IgD-negative memory B cell (primary cell): ENCODE data around the gene DDIT4. TPM values are rescaled to one million over a fixed set of nuclear protein-coding genes. Genes with fewer than 3 reads are reported as not detected.
"Not testable (repeated sequence)": the region's sequence is repeated elsewhere in the genome, so short reads cannot be mapped to it uniquely, and the experiment has no call there.

ENCODE experiments used
- H3K27ac Mint-ChIP-seq, 3 donors: one replicate each; pipeline ENCODE4 v1.8.0; 2020 to 2022; ENCODE audit warnings: mild to moderate bottlenecking in 3 of 3, mixed read lengths in 3 of 3, moderate library complexity in 1 of 3
- H3K27me3 Mint-ChIP-seq: one replicate; pipeline ENCODE4 v1.8.0; 2021; ENCODE audit warnings: mixed read lengths
- H3K36me3 Mint-ChIP-seq: one replicate; pipeline ENCODE4 v1.8.0; 2020; ENCODE audit warnings: mild to moderate bottlenecking, mixed read lengths
- H3K4me1 Mint-ChIP-seq, 3 donors: one replicate each; pipeline ENCODE4 v1.8.0; 2020 to 2022; ENCODE audit warnings: mixed read lengths in 3 of 3, mild to moderate bottlenecking in 1 of 3
- H3K4me3 Mint-ChIP-seq, 4 donors: one replicate each; pipeline ENCODE4 v1.8.0; 2020 to 2022; ENCODE audit warnings: mild to moderate bottlenecking in 4 of 4, mixed read lengths in 4 of 4, moderate library complexity in 3 of 4
- H3K9me3 Mint-ChIP-seq, 3 donors: one replicate each; pipeline ENCODE4 v1.8.0; 2020 to 2021; ENCODE audit warnings: mixed read lengths in 3 of 3, mild to moderate bottlenecking in 1 of 3
- polyA plus RNA-seq: library from polyadenylated mRNA; unstranded; fragments of 300-500 nt; fragmentation: Illumina TruSeq; gene quantifications from one replicate; pipeline ENCODE4 v1.2.3, GENCODE V29; 2021

Gene DDIT4, protein sequence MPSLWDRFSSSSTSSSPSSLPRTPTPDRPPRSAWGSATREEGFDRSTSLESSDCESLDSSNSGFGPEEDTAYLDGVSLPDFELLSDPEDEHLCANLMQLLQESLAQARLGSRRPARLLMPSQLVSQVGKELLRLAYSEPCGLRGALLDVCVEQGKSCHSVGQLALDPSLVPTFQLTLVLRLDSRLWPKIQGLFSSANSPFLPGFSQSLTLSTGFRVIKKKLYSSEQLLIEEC
- 79.9 TPM for polyA plus RNA-seq

DNA sequence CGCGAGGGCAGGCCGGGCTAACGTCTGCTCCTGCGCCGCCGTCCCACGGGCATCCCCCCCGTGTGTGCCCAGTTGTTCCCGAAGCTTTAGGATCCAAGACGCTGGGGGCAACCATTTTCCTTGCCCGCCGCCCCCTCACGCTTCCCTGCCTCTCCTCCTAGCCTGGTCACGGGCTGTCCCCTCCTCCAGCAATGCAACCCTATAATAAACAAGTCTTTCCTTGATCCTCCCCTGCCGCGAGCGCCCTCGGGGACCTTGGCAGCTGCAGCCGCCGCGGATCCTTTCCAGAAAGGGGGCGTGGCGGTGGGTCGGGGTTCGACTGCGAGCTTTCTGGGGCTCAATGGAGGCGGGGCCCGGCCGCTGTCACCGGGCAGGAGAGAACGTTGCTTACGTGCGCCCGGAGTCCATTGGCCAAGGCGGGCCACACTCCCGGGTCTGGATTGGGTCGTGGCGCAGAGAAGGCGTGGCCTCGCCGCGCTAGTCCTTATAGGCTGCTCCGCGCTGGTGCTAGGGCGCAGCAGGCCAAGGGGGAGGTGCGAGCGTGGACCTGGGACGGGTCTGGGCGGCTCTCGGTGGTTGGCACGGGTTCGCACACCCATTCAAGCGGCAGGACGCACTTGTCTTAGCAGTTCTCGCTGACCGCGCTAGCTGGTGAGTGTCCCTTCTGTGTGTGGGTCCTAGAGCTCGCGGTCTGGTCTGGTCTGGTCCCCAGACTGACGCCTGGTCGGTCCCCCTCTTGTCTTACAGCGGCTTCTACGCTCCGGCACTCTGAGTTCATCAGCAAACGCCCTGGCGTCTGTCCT is at the start of gene DDIT4:
DDIT4 (plus strand) TSS at position 515 of the 803 bp plus-strand sequence. CDS start 293 bp downstream, outside the sequence.
- Mint-ChIP-seq H3K36me3 (peaks cover 7% of the 10 kb centered on the region), H3K4me1 (peaks cover 17 to 31% (median 23%) of the 10 kb centered on the region in 3 donors), H3K27me3 (no peaks in the 10 kb centered on the region), H3K4me3 (peak within 1 kb of the TSS; percentile 97 to 99 (median 99)), H3K27ac (peak within 1 kb of the TSS; percentile 94 to 96 (median 95)), H3K9me3 (no peaks in the 10 kb centered on the region)

DNA sequence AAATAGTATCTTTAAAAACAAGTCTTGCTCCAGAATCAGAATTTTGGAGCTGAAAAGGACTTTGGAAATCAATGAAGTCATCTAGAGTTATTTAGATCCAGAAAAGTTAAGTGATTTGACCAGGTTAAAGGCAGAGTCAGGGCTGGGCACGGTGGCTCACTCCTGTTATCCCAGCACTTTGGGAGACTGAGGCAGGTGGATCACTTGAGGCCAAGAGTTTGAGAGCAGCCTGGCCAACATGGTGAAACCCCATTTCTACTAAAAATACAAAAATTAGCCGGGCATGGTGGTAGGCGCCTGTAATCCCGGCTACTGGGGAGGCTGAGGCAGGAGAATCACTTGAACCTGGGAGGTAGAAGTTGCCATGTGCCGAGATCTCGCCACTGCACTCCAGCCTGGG is 49.5 kb upstream of the DDIT4 start:
- not testable (repeated sequence) for H3K27me3 Mint-ChIP-seq, H3K9me3 Mint-ChIP-seq, H3K36me3 Mint-ChIP-seq
- H3K27ac Mint-ChIP-seq, result peak overlapping the region in 2 of 3 donors; percentile 79 to 88
- H3K4me1 Mint-ChIP-seq, result peaks cover 33 to 40% (median 39%) of the 10 kb centered on the region in 3 donors
- peak overlapping the region in 3 of 4 donors; percentile 39 to 55 (median 49) for H3K4me3 Mint-ChIP-seq

DNA sequence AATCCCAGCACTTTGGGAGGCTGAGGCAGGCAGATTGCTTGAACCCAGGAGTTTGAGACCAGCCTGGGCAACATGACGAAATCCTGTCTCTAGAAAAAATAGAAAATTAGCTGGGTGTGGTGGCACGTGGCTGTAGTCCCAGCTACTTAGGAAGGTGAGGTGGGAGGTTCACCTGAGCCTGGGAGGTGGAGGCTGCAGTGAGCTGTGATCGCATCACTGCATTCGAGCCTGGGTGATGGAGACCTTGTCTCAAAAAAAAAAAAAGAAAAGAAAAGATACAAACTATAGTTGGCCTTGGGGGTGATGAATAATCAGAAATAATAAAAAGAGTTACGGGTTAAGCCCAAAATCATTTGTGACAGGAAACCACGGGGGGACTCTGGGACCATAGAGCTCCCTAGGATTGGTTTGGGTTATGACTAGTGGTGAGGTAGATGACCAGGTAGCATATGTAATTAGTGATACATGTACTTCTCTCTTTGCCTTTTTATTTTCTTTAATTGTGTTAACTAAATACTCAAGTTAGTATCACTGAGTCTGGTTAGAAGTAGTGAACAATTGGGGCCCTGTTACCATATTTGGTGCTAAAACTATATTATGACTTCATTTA is 47.2 kb upstream of the DDIT4 start:
- no peaks in the 10 kb centered on the region for H3K9me3 Mint-ChIP-seq
- H3K4me1 Mint-ChIP-seq, result peaks cover 31 to 40% (median 40%) of the 10 kb centered on the region in 3 donors
- no peaks in the 10 kb centered on the region for H3K36me3 Mint-ChIP-seq
- peak overlapping the region in 1 of 4 donors; percentile 3 for H3K4me3 Mint-ChIP-seq
- peak overlapping the region; percentile 46 to 69 (median 53) for H3K27ac Mint-ChIP-seq
- H3K27me3 Mint-ChIP-seq, result no peaks in the 10 kb centered on the region

DNA sequence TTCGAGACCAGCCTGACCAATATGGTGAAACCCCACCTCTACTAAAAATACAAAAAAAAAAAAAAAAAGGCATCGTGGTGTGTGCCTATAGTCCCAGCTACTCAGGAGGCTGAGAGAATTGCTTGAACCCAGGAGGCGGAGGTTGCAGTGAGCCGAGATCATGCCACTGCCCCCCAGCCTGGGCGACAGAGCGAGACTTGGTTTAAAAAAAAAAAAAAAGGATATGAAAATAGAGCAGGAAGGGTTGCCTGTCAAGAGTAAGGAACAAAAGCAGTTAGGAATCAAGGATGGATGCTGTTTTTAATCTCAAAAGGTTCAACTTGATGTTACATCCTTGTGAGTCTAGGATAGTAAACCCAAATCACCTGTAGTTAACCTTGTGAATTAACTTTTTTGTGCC is 45.9 kb upstream of the DDIT4 start:
- Mint-ChIP-seq H3K9me3 (no peaks in the 10 kb centered on the region), H3K36me3 (no peaks in the 10 kb centered on the region), H3K4me1 (peaks cover 27 to 38% (median 37%) of the 10 kb centered on the region in 3 donors), H3K27ac (no peak overlapping the region), H3K4me3 (peak overlapping the region in 1 of 4 donors; percentile 77), H3K27me3 (no peaks in the 10 kb centered on the region)

DNA sequence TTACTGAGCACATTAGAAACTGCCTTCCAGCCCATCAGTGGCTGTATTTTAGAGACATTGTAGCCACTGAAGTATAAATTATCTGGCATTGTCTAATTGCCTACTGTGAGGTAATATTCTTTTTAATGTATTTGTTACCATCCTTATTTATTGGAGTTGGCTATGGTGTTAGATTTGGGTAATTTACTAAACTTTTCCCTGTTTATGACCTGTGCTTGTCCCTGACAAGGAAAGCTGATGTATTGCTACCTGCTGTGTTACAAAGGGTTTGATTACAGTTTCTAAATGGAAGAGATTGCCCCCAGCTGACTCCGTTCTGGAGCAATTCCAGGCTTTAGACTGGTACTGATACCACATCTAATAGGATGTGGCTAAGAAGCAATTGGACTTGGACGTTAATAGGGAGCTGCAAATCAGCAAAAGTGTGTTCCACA is 45.4 kb upstream of the DDIT4 start:
- Mint-ChIP-seq H3K36me3 (peaks cover 2% of the 10 kb centered on the region), H3K4me3 (peak overlapping the region in 3 of 4 donors; percentile 15 to 60 (median 58)), H3K27ac (peak overlapping the region in 1 of 3 donors; percentile 35), H3K4me1 (peaks cover 24 to 37% (median 34%) of the 10 kb centered on the region in 3 donors), H3K27me3 (no peaks in the 10 kb centered on the region), H3K9me3 (no peaks in the 10 kb centered on the region)

DNA sequence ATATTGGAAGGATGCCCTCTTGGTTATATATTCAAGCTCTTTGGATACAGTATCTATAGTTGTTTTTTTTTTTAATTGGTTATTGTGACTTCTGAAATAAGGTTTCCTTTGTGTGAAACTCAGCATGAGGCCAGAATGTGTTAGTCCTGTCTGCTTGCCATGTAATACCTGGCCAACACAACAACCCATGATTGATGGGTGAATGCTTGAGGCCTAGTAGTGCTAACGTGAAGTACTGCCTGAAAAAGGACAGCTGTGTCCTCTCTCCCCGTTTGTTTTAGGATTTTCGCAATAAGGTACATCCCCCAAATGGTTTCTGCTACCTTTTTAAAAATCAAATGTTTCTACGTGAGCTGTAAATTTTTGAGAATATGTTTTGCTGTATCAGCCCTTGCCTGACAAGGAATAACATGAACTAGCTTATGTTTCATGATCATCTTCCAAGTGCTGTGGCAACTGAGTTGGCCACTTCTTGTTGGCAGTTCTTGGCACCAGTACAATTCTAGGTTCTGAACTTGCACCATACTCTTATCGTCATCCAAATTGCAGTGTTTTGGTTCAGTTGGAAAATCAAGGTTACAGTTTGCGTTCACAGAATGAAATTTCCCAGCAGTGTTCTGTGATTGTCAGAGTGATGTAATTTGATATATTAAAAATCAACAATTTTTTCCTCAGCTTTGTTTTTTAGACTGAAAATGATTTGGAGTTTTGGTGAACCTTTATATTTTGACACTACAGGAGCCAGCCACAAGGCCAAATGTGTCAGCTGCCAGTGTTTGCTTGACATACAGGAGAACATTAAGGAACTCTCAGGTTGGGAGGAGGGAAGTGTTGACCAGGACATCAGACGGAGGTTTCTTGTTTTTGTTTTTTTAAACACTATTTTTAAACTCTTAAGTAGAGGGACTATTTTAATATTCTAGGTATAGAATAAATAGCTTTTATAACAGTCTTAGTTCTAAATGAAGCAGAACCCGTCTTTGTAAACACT is 44.2 kb upstream of the DDIT4 start:
- no peaks in the 10 kb centered on the region for H3K9me3 Mint-ChIP-seq
- peaks cover 17 to 27% (median 24%) of the 10 kb centered on the region in 3 donors for H3K4me1 Mint-ChIP-seq
- H3K27ac Mint-ChIP-seq, result peak overlapping the region in 1 of 3 donors; percentile 50
- H3K36me3 Mint-ChIP-seq, result peaks cover 2% of the 10 kb centered on the region
- H3K27me3 Mint-ChIP-seq, result no peaks in the 10 kb centered on the region
- peak overlapping the region in 1 of 4 donors; percentile 60 for H3K4me3 Mint-ChIP-seq

DNA sequence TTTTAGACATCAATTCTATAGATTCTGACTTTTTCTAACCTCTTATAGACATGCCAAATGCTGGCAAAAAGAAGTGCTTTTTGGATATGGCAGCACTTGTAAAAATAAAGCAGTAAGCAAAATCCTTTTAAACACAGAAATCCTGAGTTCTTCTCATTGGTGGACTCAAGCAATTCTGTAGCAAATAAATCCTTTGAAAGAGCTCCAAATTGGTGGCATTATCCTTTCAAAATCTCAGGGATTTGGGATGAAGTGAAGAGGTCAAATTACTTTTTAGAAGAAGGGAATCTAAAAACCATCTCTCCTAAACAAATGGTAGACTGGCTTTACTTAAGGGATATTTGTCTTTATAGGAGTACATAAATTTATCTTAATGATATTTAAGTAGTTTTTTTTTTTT is 40.1 kb upstream of the DDIT4 start:
- Mint-ChIP-seq H3K9me3 (no peaks in the 10 kb centered on the region), H3K4me1 (peaks cover 3 to 13% (median 10%) of the 10 kb centered on the region in 3 donors), H3K4me3 (no peak overlapping the region), H3K27ac (peak overlapping the region in 1 of 3 donors; percentile 53), H3K27me3 (no peaks in the 10 kb centered on the region), H3K36me3 (peaks cover 2% of the 10 kb centered on the region)

DNA sequence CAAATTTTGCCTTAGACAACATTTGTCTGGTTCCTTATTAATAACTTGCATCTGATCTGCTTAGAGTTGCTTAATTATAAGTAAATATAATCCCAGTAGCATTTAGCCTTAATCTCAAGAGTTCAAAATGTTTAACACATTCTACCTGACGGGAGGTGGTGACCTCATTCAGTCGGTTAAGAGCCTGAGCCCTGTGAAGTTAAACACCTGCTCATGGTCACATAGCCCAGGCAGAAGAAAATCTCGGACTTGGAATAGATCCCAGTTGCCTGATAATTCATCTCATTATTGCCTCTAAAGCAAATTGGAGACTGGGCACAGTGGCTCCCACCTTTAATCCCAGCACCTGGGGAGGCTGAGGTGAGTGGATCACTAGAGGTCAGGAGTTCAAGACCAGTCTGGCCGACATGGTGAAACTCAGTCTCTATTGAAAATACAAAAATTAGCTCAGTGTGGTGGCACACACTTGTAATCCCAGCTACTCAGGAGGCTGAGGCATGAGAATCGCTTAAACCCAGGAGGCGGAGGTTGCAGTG is 39.1 kb upstream of the DDIT4 start:
- Mint-ChIP-seq H3K36me3 (peaks cover 2% of the 10 kb centered on the region), H3K4me3 (no peak overlapping the region), H3K4me1 (peaks cover 3 to 7% (median 4%) of the 10 kb centered on the region in 3 donors), H3K27me3 (no peaks in the 10 kb centered on the region), H3K9me3 (no peaks in the 10 kb centered on the region), H3K27ac (peak overlapping the region in 1 of 3 donors; percentile 13)

DNA sequence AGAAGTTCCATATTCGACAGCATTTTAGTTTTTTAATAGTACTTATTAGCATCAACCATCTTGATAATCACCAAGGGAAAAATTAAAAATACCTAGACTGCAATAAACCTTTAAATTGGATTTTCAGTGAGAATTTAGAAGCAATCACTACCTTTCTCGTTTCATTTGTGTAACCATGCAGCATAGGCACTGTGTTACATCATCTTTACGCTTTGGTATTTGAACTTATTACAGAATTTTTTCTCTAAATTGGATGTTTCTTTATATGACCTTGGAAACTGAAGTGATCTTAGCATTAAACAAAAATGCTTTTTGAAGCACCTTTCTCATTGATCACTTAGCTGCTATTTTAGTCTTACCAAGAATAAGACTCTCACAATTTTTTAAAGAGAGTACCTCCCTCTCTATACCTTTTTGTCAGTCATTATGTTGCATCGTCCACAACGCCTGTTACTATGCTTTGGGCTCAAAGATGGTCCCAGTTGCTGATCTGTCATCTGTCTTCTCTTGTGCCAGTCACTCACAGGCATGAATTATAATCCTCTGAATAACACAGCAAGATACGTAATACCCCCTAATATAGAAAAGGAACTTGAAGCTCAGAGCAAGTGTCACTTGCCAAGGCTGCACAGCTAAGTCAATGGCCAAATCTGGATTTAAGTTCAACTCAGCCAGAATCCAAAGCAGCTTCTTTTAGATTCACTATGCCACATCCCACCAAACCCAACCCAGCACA is 38.0 kb upstream of the DDIT4 start:
- peaks cover 0 to 6% (median 4%) of the 10 kb centered on the region in 3 donors for H3K4me1 Mint-ChIP-seq

DNA sequence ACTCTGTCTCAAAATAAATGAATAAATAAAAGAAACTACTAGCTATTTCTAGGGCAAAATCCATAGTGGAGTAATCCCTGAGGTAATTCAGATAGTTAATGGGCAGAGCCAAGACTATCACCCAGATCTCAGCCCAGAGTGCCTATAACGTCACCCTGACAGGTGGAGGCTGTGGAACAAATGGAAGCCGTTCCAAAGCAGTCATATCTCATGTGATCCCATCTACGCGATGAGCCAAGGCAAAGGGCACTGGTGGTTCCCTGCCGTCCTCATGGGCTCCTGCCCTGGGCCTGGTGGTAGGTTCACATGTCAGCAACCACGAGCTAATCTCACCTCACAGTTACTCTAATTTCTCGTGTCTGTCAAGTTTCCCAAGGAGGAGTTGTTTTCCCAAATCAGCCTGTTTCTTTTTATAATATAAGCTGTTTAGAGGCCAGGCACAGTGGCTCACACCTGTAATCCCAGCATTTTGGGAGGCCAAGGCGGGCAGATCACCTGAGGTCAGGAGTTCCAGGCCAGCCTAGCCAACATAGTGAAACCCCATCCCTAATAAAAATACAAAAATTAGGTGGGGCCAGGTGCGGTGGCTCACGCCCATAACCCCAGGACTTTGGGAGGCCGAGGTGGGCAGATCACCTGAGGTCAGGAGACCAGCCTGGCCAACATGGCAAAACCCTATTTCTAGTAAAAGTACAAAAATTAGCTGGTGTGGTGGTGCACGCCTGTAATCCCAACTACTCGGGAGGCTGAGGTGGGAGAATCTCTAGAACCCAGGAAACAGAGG is 35.1 kb upstream of the DDIT4 start:
- Mint-ChIP-seq H3K9me3 (no peaks in the 10 kb centered on the region), H3K4me1 (peaks cover 11 to 20% (median 16%) of the 10 kb centered on the region in 3 donors), H3K27me3 (no peaks in the 10 kb centered on the region)

More for the DNA sequence above, 38.0 kb upstream of the DDIT4 start:
- Mint-ChIP-seq H3K27ac (no peak overlapping the region), H3K36me3 (peaks cover 2% of the 10 kb centered on the region), H3K27me3 (no peaks in the 10 kb centered on the region), H3K4me3 (peak overlapping the region in 1 of 4 donors; percentile 17), H3K9me3 (no peaks in the 10 kb centered on the region)

DNA sequence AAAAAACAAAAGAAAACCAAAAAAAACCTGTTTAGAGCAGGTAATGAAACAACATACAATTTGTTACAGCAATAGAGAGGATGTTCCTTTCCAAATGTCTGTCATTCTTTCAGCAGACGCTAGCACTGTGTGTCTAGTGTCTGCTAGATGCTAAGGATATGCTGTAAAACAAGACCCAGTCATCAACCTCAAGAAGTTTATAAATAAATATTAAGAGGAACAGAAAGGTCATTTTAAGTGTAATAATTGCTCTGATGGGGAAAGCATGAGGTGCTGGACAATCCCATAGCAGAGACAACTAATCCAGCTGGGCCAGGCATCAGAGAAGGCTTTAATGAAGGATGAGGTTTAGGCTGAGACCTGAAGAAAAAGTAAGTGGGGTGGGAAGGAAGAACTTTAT is 34.3 kb upstream of the DDIT4 start:
- Mint-ChIP-seq H3K36me3 (no peaks in the 10 kb centered on the region), H3K27me3 (no peaks in the 10 kb centered on the region), H3K27ac (peak overlapping the region in 1 of 3 donors; percentile 40), H3K4me3 (peak overlapping the region in 1 of 4 donors; percentile 28), H3K4me1 (peaks cover 15 to 28% (median 24%) of the 10 kb centered on the region in 3 donors), H3K9me3 (no peaks in the 10 kb centered on the region)

More for the DNA sequence above, 35.1 kb upstream of the DDIT4 start:
- Mint-ChIP-seq H3K36me3 (no peaks in the 10 kb centered on the region), H3K4me3 (no peak overlapping the region), H3K27ac (no peak overlapping the region)

DNA sequence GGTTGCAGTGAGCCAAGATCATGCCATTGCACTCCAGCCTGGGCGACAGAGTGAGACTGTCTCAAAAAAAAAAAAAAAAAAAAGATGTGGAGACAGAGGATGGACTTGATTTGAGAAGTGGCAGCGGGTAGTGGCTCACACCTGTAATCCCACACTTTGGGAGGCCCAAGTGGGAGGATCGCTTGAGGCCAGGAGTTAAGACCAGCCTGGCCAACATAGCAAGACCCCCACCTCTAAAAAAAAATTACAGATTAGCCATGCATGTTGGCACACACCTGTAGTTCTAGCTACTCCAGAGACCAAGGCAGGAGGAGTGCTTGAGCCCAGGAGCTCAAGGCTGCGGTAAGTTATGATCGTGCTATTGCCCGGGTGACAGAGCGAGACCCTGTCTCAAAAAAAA is 33.4 kb upstream of the DDIT4 start:
- Mint-ChIP-seq H3K4me3 (no peak overlapping the region), H3K27ac (peak overlapping the region in 1 of 3 donors; percentile 82), H3K36me3 (no peaks in the 10 kb centered on the region), H3K4me1 (peaks cover 20 to 37% (median 32%) of the 10 kb centered on the region in 3 donors), H3K27me3 (no peaks in the 10 kb centered on the region), H3K9me3 (no peaks in the 10 kb centered on the region)
